ENCODE measurements around the gene BAMBI. TPM values are rescaled to one million over a fixed set of nuclear protein-coding genes. Genes with fewer than 3 reads are reported as not detected.
"Not testable (repeated sequence)": the region's sequence is repeated elsewhere in the genome, so short reads cannot be mapped to it uniquely, and the experiment has no call there.

BAMBI gene
- 6.5 TPM for total RNA-seq

DNA sequence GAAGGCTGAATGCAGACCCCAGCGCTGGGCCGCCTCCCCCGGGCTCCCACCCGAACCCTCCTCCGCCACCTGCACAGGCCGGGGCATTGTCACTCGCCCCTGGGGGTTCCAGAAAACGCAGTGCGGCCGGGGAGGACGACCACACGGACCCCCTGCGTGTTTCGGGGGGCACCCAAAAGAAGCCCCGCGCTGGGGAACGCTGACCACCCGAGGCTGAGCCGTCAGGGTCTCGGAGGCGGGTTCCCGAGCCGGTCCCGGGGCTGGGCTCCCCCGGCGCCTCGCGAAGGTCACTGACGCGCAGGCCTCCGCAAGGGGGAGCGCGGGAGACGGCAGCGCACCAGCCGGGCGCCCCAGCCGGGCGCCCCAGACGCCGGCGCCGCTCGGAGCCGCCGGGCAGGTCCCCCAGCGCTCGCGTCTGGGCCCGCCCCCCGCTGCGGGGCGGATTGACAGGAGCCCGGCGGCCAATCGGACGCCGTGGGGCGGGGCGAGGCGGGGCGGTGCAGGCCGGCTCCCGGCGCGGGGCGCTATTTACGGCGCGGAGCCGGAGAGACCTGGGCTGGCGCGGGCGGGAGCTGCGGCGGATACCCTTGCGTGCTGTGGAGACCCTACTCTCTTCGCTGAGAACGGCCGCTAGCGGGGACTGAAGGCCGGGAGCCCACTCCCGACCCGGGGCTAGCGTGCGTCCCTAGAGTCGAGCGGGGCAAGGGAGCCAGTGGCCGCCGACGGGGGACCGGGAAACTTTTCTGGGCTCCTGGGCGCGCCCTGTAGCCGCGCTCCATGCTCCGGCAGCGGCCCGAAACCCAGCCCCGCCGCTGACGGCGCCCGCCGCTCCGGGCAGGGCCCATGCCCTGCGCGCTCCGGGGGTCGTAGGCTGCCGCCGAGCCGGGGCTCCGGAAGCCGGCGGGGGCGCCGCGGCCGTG, at the start of gene BAMBI:
Gene BAMBI, plus strand, starts transcription at position 554 of the 920 bp plus-strand sequence. CDS start 377 bp downstream, outside the sequence.
- peak; percentile 99 for ATAC-seq

DNA sequence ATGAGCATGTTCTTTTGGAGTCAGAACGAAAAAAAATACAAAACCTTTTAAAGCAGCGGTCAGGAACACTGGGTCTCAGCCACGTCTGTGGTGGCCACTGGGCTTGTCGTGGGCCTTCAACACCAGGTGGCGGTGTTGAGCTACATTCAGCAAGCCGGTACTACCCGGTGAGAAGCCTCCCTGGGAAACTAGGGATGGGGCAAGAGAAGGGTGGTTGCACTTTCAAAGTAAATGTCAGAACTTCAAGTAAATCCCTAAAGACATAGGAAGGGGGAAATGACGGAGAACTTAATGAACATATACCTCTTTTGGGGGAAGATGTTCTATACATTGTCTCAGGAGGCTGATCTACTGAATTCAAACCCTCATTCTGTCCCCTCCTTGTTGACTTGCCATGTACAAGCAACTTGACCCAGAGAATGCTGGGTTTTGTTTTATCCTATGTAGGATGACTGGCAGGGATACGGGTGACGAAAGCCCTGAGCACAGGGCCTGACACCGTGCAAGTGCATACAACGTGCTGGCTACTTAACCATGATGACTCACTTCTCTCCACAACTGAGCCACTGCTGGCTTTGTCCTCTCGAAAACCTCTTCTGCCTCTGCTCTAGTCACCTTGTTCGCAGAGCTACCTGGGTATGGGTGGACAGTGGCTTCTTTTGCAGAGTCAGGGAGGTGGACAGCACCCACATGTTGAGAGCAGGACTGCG, 49.0 kb upstream of the BAMBI start:
- peak; percentile 88 for ATAC-seq

- no peak for ATAC-seq
Measured at GRCh38 chr10:28631896-28632583, 45.3 kb upstream of the BAMBI start.

- ATAC-seq, result no peak
Measured at GRCh38 chr10:28632584-28632945, 44.8 kb upstream of the BAMBI start.

DNA sequence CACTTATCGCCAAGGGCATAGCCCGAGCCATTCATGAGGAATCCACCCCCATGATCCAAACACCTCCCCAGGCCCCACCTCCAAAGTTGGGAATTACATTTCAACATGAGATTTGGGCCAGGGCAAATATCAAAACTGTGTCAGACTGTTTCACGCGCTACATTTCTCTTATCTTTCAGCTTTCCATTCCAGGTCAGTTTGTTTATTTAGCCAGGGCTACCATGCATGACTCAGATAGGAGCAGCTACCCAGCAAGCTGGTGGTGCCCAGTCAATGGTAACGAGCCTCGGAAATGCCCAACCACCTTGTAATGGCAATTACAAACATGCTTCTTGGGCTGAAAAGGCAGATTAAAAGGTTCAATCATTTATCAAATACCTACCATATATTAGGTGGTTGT, 43.6 kb upstream of the BAMBI start:
- no peak for ATAC-seq

GRCh38 chr10:28637346-28637745, 40.0 kb upstream of the BAMBI start:
- ATAC-seq, result no peak

DNA sequence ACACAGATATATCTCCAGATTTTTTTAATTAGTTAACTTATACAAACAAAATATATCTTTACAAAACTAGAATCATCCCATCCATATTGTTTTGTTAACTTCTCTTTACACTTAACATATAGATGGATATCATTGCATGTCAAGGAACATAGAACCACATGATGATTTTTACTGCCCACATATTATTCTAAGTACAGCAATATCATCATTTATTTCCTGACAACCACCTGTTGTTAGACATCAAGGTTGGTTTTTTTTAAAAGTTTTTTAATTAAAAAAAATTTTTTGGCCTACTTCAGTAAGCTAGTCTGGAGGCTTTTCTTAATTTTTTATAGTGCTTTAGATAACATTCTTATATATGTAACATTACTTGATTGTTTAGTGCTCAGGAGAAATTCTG, 38.9 kb upstream of the BAMBI start:
- no peak for ATAC-seq

DNA sequence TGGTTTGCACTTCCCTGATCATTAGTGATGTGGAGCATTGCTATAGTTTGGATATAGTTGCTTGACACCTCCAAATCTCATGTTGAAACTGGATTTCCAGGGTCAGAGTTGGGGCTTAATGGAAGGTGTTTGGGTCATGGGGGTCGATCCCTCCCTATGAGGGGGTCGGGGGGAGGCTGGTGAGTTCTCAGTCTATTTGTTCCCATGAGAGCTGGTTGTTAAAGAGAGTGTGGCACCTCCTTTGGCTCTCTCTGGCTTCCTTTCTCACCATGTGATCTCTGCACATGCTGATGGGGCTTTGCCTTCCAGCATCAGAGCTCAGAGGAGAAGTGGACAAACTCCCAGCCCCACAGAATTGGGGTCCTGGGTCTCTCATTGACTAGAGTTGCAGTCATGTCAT, 36.8 kb upstream of the BAMBI start:
- no peak for ATAC-seq

DNA sequence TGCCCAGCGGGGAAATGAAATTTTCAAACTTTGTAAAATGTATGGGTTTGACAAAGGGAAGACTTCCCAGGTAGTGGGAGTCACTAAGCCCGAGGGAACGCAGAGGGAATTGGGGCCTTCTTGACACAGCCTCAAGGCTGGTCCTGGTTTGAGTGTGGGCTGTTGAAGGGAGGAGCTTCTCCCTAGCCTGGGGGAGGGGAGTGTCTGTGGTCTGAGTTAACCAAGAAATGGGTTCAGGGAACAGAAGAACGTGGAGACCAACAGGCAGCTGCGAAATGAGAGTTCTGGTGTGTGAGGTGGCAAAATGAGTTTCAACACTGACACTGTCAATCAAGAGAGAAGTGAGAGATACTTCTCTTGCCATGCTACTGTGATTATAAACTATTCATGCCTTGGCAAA, 32.7 kb upstream of the BAMBI start:
- no peak for ATAC-seq

DNA sequence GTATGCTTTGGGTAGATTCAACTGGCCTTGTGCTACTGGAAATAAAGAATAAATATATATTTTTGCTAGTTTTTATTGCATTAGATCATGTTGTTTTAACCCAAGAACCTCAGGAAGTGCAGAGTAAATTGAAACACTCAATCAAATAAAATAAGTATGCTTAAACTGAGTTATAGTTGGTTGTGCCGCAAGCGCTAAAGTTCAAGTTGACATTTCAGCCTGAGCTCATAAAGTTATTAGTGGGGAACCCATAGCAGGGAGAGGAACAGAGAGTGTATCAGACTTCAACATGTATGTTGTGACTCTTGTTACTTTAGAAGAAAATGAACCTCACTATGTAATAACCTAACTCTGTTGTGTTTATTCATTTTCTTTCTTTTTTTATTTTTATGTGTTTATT, 25.2 kb upstream of the BAMBI start:
- no peak for ATAC-seq

- no peak for ATAC-seq
Measured at GRCh38 chr10:28652703-28653102, 24.6 kb upstream of the BAMBI start.

GRCh38 chr10:28658824-28659223, 18.5 kb upstream of the BAMBI start:
- not testable (repeated sequence) for ATAC-seq

- peak; percentile 76 for ATAC-seq
Measured at GRCh38 chr10:28661035-28661434, 16.3 kb upstream of the BAMBI start.

- peak; percentile 79 for ATAC-seq
Measured at GRCh38 chr10:28663576-28664368, 13.5 kb upstream of the BAMBI start.

DNA sequence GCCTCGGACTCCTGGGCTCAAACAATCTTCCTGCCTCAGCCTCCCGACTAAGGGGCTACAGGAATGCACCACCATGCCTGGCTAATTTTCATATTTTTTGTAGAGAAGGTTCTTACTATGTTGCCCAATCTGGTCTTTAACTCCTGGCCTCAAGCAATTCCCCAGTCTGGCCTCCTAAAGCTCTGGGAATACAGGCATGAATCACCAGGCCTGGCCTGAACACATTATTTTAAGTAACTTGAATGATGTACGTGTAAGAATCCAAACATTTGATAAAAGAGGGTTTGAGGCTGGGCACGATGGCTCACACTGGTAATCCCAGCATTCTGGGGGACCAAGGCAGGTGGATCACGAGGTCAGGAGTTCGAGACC, 13.0 kb upstream of the BAMBI start:
- ATAC-seq, result no peak

DNA sequence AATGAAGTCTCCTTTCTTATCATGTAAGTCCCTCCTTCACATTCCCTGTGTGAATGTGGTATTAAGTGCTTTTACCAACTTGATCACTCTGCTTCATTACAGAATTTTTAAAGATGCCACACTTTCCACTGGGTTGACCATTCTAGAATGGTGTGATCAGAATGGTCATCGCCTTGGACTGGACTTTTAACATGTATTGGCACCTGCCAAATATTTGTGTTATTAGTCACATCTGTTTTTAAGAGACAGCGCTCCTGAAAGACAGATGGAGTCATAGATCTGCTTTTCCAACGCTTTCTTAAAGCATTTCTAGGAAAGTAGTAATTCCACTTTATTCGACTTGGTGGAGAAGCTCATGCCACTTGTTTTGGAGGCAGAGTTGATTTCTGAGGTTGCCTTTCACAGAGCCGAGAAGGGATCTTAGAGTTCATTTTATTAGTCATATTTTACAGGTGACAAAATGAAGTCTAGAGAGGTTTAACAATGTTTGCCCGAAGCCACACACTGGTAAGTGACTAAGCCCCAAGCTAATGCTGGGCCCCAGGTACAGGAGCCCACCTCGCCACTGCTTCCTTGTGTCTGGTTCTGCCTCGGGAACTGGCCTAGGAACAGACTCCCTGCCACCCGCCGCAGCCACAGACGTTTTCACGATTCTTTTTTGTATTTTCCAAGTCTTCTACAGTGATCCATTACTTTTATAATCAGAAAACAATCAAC, 10.4 kb upstream of the BAMBI start:
- ATAC-seq, result no peak

GRCh38 chr10:28668363-28669226, 8.7 kb upstream of the BAMBI start:
- peak; percentile 91 for ATAC-seq

DNA sequence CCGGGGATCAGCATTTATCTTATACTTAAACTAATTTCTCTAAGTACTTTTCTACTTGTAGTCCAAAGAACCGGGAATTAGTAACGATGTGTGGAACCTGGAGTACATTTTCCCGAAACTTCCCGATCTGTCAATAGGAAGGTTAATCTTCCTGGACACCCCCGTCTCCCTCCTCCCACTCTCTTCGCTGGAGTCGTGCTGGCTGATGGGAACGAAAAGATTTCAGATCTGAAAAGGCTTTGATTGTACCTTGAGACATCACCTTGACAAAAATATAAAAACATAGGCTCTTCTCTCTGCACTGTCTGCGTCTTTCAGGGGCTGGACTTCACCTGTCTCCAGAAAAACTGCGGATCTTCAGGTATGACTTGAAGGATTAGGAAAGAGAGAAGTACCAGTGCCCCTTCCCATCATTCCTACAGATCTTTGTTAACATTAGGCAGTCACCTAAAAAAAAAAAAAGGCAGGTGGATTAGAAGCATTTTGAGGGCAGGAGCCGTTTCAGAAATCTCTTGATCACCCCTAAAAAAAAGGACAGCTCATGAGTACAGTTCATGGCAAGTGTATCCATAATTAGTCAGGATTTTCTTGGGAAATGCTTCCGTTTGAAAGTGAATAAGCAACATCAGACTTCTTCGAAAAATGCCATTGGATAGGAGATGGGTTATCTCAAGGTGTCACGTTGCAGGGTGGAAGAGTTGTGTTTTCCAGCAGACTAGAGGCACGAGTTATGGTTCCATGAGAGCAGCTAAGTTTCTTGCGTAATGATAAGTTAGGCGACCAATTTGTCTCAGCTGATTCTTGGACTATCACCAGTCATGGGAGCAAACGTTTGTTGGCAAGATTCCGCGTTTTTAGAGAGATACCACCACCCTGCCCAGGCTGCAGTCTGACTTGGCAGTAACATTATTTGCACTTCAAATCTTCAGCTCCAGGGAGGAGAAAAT, 7.8 kb upstream of the BAMBI start:
- no peak for ATAC-seq

- no peak for ATAC-seq
Measured at GRCh38 chr10:28674782-28675181, 2.5 kb upstream of the BAMBI start.

All from esophagus mucosa (tissue), 1 donor.